Transverse colon (tissue), 4 donors: ENCODE measurements around the gene CRMP1. TPM values are rescaled to one million over a fixed set of nuclear protein-coding genes. Genes with fewer than 3 reads are reported as not detected.

Source experiments
- DNase-seq: peaks from one replicate; pipeline ENCODE4 v3.0.0-alpha.2; 2019
- H3K27ac ChIP-seq, 4 donors: fragments of 200-600 bp; sonication (generic); 2 replicates each; pipeline ENCODE4 v1.5.1; 2016 to 2018; ENCODE audit warnings: inconsistent platforms in 4 of 4
- H3K27me3 ChIP-seq: fragments of 200-600 bp; sonication (generic); 2 replicates; pipeline ENCODE4 v1.5.1; 2017; ENCODE audit warnings: inconsistent platforms
- H3K36me3 ChIP-seq, 4 donors: fragments of 200-600 bp; sonication (generic); 2 replicates each; pipeline ENCODE4 v1.5.1; 2017 to 2019; ENCODE audit warnings: inconsistent platforms in 4 of 4
- H3K4me1 ChIP-seq, 4 donors: fragments of 200-600 bp; sonication (generic); 2 replicates each; pipeline ENCODE4 v1.5.1; 2017 to 2020; ENCODE audit warnings: inconsistent platforms in 4 of 4
- H3K4me3 ChIP-seq, 4 donors: fragments of 200-600 bp; sonication (generic); 1 replicate in 1 of 4; 2 replicates in 3 of 4; pipeline versions ENCODE4 v1.5.1 to v1.6.1; 2017 to 2019; ENCODE audit warnings: inconsistent platforms in 4 of 4
- H3K9me3 ChIP-seq, 2 donors: fragments of 200-600 bp; sonication (generic); 2 replicates each; pipeline ENCODE4 v1.5.1; 2017 to 2019; ENCODE audit warnings: inconsistent platforms in 2 of 2
- CTCF ChIP-seq, 5 experiments: fragments of 200-600 bp in 3 of 5; fragments of 450-650 bp in 2 of 5; sonication (generic) in 3 of 5; IDR thresholded peaks; 1 replicate in 2 of 5; 2 replicates in 3 of 5; pipeline ENCODE4 v1.5.1; 2016 to 2017; ENCODE audit warnings: antibody characterized with exemption in 5 of 5, inconsistent platforms in 3 of 5, mild to moderate bottlenecking in 2 of 5, moderate library complexity in 1 of 5
- EP300 ChIP-seq: sonication (generic); formaldehyde crosslinking; IDR thresholded peaks from one replicate; pipeline ENCODE4 v1.6.1; 2017; ENCODE audit warnings: antibody characterized with exemption, low read depth
- POLR2A ChIP-seq: fragments of 450-650 bp; IDR thresholded peaks from one replicate; pipeline ENCODE4 v1.6.1; 2016; ENCODE audit warnings: antibody characterized with exemption, mild to moderate bottlenecking, moderate library complexity
- POLR2AphosphoS5 ChIP-seq, 3 donors: sonication (generic); formaldehyde crosslinking; IDR thresholded peaks; one replicate each; pipeline ENCODE4 v1.6.1; 2016; ENCODE audit warnings: antibody characterized with exemption in 3 of 3
- WGBS, 2 donors: methylation state at CpG; one replicate each; pipeline ENCODE4 v1.1.5; 2018; ENCODE audit warnings: low coverage in 1 of 2; 5-methylcytosine and 5-hydroxymethylcytosine counted together
- in situ Hi-C, 4 donors: fragments of 200-750 bp; cut with MboI; loops; one replicate each; pipeline versions ENCODE4 v1.15.0 to v1.15.1; 2017; ENCODE audit warnings: low sequenced_read_pairs in 3 of 4, low pct_ligation_motif_present in 1 of 4, low pct_unique_long_range_greater_than_20kb in 1 of 4
- intact Hi-C: fragments of 100-400 bp; cut with DNase I; formaldehyde crosslinking; loops from one replicate; pipeline ENCODE4 v1.15.1; 2023; ENCODE audit warnings: low total_unique reads
- total RNA-seq, 4 donors: library from RNA; depleted of rRNA; stranded (reverse); fragments of >200 nt; gene quantifications; one replicate each; pipeline ENCODE4 v1.1.0, GENCODE V29; 2016

The CRMP1 gene
- total RNA-seq = 1 to 10 TPM in 2 of 4 donors, under 1 TPM in 1, not detected in 1; 0.55 to 3.0 (median 2.1) TPM

GRCh38 chr4:5893004-5893580 is at the start of gene CRMP1:
Gene CRMP1, minus strand, starts transcription at chr4:5893086. Its CDS starts 117 bp downstream, at chr4:5892969.
- Histone ChIP-seq H3K36me3 (no peaks in the 10 kb centered on the region), H3K27ac (no peak within 1 kb of the TSS), H3K27me3 (peaks cover 92% of the 10 kb centered on the region), H3K4me1 (peaks cover 0 to 16% (median 6%) of the 10 kb centered on the region in 4 donors), H3K4me3 (no peak within 1 kb of the TSS), H3K9me3 (no peaks in the 10 kb centered on the region)
- in situ Hi-C loops (no loop called here), intact Hi-C loops (no loop called here)
- 27 to 40% methylated on average over 1 to 24 of the region's 67 CpGs for WGBS, 2 donors
- no peak for DNase-seq
- TF ChIP-seq POLR2A = no peak
- TF ChIP-seq POLR2AphosphoS5 (IDR thresholded peaks at IDR 0.05) = no peak
- TF ChIP-seq CTCF (IDR thresholded peaks at IDR 0.05) = no peak
- no peak for TF ChIP-seq EP300

GRCh38 chr4:5941601-5942000 is 48.7 kb upstream of the CRMP1 start:
- no peaks in the 10 kb centered on the region for H3K4me1 ChIP-seq
- DNase-seq = no peak
- in situ Hi-C loops (no loop called here), intact Hi-C loops (no loop called here)
- 41 to 55% methylated on average over 5 to 6 of the region's 6 CpGs for WGBS, 2 donors
- H3K9me3 ChIP-seq = no peaks in the 10 kb centered on the region
- H3K27me3 ChIP-seq = peaks cover 9% of the 10 kb centered on the region
- no peak overlapping the region for H3K4me3 ChIP-seq
- no peak overlapping the region for H3K27ac ChIP-seq
- H3K36me3 ChIP-seq = no peaks in the 10 kb centered on the region
- TF ChIP-seq POLR2AphosphoS5 (IDR thresholded peaks at IDR 0.05) = no peak
- no peak for TF ChIP-seq CTCF (IDR thresholded peaks at IDR 0.05)
- no peak for TF ChIP-seq EP300
- TF ChIP-seq POLR2A = no peak

- TF ChIP-seq EP300 = no peak
- TF ChIP-seq CTCF (IDR thresholded peaks at IDR 0.05) = no peak
- no peak for TF ChIP-seq POLR2A
- no peak for TF ChIP-seq POLR2AphosphoS5 (IDR thresholded peaks at IDR 0.05)
- WGBS, 2 donors = 20 to 28% methylated on average over 2 to 3 of the region's 3 CpGs
- in situ Hi-C loops = no loop called here
- H3K36me3 ChIP-seq = no peaks in the 10 kb centered on the region
- H3K27ac ChIP-seq = no peak overlapping the region
- no peak overlapping the region for H3K4me3 ChIP-seq
- DNase-seq = no peak
- intact Hi-C loops = no loop called here
- H3K4me1 ChIP-seq = no peaks in the 10 kb centered on the region
- H3K9me3 ChIP-seq = no peaks in the 10 kb centered on the region
- peaks cover 9% of the 10 kb centered on the region for H3K27me3 ChIP-seq
Observed at GRCh38 chr4:5940470-5941203, 47.8 kb upstream of the CRMP1 start.

GRCh38 chr4:5933996-5934831 is 41.3 kb upstream of the CRMP1 start:
- in situ Hi-C loops (no loop called here), intact Hi-C loops (no loop called here)
- no peaks in the 10 kb centered on the region for H3K9me3 ChIP-seq
- H3K36me3 ChIP-seq = no peaks in the 10 kb centered on the region
- H3K27ac ChIP-seq = no peak overlapping the region
- TF ChIP-seq CTCF (IDR thresholded peaks at IDR 0.05) (no peak), POLR2AphosphoS5 (IDR thresholded peaks at IDR 0.05) (no peak), EP300 (no peak), POLR2A (no peak)
- no peak for DNase-seq
- H3K4me3 ChIP-seq = no peak overlapping the region
- 51 to 56% methylated on average over 9 to 16 of the region's 16 CpGs for WGBS, 2 donors
- H3K4me1 ChIP-seq = no peaks in the 10 kb centered on the region
- H3K27me3 ChIP-seq = peaks cover 25% of the 10 kb centered on the region
